SK-MEL-5 (cell line): ENCODE measurements around the gene IQCB1. TPM values are rescaled to one million over a fixed set of nuclear protein-coding genes. Genes with fewer than 3 reads are reported as not detected.
"Not testable (repeated sequence)": the region's sequence is repeated elsewhere in the genome, so short reads cannot be mapped to it uniquely, and the experiment has no call there.

Experiments used
- DNase-seq: peaks from one replicate; pipeline ENCODE4 v3.0.0-alpha.2; 2016; ENCODE audit warnings: low read depth, low spot score
- in situ Hi-C: cut with HindIII; loops from 2 replicates; pipeline ENCODE4 v1.10.0; 2016; ENCODE audit warnings: low sequenced_read_pairs, high pct_unique_total_duplicates, low pct_unique_long_range_greater_than_20kb
- total RNA-seq: library from RNA; depleted of rRNA; stranded (reverse); fragments of >200 nt; shearing (Covaris generic); gene quantifications from 2 replicates; pipeline ENCODE4 v1.2.3, GENCODE V29; 2014

IQCB1 gene
- total RNA-seq, 1 experiment from 2014 or later = 13.9 TPM

DNA sequence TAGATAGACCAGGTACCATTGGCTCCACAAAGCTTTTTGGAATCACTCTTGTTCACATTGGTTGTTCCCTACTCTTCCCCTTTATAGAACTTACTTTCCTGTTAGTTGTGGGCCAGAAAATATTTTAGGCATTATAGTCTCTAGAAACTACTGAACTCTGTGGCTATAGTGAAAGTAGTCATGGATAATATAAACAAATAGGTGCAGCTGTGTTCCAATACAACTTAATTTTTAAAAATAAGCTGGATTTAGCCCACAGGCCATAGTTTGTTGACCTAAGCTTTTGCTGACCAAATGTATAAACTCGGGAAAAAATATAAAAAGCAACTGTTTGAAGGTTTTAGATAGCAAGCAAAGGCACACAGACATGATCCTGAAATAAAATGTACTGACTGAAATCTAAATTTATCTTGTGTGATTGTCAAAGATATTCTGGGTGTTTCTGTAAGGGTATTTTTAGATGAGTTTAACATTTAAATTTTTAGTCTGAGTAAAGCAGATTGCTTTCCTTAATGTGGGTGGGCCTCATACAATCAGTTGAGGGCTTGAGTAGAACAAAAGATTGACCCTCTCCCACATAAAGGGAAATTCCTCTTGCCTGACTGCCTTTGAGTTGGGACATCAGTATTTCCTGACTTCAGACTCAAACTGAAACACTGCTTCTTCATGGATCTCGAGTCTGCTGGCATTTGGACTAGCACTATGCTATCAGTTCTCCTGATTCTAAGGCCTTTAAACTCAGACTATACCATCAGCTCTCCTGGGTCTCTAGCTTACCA is 13.2 kb downstream of the IQCB1 start:
- in situ Hi-C loops = no loop called here
- DNase-seq = no peak

GRCh38 chr3:121819236-121819635 is 15.6 kb downstream of the IQCB1 start:
- no peak for DNase-seq
- in situ Hi-C loops = no loop called here

DNA sequence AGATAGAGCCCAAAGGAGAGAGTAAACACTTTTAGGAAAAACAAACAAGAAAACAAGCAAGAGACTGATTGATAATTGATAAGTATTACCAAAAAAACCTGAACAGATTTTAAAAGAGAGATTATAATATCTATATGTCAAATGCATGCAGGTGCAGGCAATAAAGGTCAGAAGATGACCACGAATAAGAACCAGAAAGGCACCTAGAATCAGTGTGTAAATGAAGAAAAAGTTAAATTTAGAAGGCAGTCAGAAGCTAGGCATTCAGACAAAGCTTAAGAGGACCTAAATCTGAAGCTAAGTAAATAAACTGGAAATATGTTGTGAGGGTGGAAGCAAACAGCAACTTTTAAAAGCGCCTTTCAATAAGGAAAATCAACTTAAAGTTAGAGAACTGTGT is 16.3 kb downstream of the IQCB1 start:
- no peak for DNase-seq
- in situ Hi-C loops = no loop called here

- in situ Hi-C loops = no loop called here
- no peak for DNase-seq
These were observed 17.1 kb downstream of the IQCB1 start for GRCh38 chr3:121817753-121818152.

GRCh38 chr3:121809249-121809648 is 25.6 kb downstream of the IQCB1 start:
- in situ Hi-C loops = no loop called here
- no peak for DNase-seq

- in situ Hi-C loops = no loop called here
These were observed 31.0 kb downstream of the IQCB1 start for GRCh38 chr3:121803771-121804320.

DNA sequence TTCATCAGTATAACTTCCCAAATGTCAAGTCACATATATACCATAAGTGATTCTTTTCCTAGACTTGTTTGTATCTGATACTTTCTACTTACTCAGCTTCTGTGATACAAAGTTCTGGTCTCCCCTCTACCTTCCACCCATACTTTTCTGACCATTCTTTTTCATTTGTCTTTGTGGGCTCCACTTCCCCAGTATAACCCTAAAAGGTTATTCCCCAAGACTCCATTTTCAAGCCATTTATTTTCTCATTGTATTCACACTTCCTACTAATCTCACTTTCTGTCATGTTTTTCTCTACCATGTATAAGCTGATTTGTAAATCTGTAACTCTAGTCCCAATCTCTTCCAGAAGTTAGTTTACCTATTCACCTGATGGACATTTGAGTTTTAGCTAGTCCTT is 34.0 kb downstream of the IQCB1 start:
- no peak for DNase-seq
- in situ Hi-C loops = no loop called here

More at GRCh38 chr3:121803771-121804320, 31.0 kb downstream of the IQCB1 start:
- no peak for DNase-seq

DNA sequence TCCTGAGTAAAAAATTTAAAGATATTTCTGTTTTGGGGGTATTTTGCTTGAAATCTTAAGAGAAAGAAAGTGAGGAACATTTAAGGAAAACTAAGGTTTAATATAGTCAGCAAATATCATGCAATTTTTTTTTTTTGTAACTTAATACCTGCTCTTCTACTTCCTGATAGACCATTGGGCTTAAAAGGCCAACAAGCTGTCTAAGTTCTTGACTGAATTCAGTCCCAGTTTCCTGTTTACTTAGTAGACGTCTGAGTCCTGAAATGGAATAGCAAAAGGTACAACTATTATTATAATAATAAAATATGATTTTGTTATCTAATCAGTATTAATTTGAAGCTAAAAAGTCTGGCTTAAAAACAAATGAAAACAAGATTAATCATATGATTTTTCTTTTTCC is 37.9 kb downstream of the IQCB1 start:
- DNase-seq = no peak
- in situ Hi-C loops = no loop called here

DNA sequence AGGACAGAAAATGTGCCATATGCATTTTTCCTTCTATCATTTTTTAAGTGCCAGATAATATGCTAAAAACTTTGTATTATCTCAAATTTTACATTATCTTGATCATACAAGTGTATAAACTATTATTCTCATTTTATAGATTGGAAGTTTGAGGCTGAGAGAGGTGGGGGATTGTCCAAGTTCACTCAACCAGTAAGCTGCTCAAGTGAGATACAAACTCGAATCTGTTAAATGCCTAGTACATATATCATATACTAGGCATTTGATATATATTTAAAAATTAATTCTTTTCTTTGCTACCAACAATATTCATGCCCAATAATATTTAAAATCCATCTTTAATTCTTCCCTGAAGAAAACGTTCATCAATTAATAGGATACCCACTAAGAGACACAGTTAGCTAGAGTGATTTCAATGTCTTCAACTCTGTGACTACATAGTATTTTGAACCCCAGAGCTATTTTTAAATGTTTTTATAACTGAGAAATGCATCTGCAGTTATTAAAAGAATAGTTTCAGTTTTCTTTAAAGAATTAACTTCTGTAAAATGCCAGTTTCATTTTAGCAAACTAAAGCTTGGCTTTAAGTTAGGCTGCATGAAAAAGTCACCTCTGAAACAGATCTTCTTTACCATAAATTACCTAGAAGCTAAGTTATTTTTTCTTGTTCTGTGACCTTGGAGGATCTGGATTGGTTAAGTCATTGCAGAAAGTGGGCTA is 40.4 kb downstream of the IQCB1 start:
- in situ Hi-C loops = no loop called here

GRCh38 chr3:121793078-121793477 is 41.8 kb downstream of the IQCB1 start:
- in situ Hi-C loops = no loop called here

More for the DNA sequence above, 40.4 kb downstream of the IQCB1 start:
- no peak for DNase-seq

DNA sequence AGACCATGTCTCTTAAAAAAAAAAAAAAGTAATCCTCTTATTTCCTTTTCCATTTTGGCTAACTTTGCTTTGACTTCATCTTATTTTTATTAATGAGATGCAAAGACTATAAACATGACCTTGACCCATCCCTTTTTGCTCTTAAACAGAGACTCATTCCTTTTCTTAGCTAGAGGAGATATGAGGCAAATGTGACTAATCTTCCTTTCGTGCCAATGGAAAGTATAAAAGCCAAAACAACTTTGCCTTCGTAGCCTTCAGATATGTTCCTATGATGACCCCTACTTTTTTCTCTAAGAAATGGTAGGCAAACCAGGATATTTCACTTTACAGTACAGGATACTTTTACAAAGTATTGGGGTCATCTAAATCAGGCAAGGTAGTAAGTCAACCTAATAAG is 48.4 kb downstream of the IQCB1 start:
- no peak for DNase-seq

More at GRCh38 chr3:121793078-121793477, 41.8 kb downstream of the IQCB1 start:
- no peak for DNase-seq

DNA sequence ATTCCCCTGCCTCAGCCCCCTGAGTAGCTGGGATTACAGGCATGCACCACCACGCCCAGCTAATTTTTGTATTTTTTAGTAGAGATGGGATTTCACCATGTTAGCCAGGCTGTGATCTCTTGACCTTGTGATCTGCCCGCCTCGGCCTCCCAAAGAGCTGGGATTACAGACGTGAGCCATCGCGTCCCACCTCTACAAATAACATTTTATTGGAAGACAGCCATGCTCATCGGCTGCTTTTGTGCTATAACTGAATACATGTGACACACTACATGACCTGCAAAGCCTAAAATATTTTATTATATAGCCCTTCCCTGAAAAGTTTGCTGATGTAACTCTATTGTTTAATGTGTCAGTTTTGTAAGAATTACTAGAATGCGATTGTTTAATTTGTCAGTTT is 52.1 kb downstream of the IQCB1 start:
- DNase-seq, in situ Hi-C loops: not testable (repeated sequence)

More for the DNA sequence above, 48.4 kb downstream of the IQCB1 start:
- in situ Hi-C loops = no loop called here

DNA sequence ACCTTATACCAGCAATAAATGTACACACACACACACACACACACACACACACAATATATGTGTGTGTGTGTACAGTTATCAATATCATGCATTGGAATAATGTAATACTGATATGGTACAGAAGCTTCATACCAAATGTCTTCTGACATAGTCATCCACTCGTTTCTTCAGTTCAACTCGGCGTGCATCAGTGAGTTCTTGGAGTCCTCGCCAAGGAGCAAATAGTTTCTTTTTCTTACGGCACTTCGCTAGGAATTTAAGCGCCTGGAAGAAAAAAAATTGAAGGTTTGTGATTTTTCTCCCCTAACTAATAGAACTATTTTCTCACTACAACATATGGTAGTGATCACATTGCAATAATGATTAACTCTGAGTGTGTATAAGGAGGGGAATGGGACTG is 53.2 kb downstream of the IQCB1 start:
- in situ Hi-C loops = no loop called here
- no peak for DNase-seq

DNA sequence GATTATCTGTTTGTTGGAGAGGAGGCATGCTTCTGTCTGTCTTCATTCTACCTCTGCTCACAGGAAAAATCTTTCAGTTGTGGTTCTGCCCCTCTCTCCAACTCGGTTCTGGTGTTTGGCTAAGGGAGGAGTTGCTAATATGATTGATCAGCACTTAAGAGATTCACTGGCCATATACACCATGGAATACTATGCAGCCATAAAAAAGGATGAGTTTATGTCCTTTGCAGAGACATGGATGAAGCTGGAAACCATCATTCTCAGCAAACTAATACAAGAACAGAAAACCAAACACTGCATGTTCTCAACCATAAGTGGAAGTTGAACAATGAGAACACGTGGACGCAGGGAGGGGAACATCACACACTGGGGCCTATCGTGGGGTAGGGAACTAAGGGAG is 59.8 kb downstream of the IQCB1 start:
- DNase-seq, in situ Hi-C loops: not testable (repeated sequence)

DNA sequence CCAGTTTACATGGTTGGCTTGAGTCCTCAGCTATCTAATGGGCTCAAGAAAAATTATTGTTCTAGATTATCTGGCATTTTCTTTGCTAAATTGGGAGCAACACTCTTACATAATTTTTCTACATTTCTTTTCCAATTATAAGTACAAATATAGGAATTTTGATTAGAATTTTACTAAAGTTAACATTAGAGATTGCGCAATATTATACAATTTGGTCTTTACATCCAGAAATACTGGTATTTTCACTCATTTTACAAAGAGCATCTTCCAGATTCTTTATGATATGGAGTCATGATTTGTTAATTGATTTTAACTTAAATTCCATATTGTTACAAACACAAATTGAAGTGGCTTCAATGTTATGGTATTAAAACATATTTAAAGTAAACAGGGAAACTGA is 65.6 kb downstream of the IQCB1 start:
- in situ Hi-C loops = no loop called here

GRCh38 chr3:121768452-121768851 is 66.4 kb downstream of the IQCB1 start:
- no peak for DNase-seq

More for the DNA sequence above, 65.6 kb downstream of the IQCB1 start:
- no peak for DNase-seq

DNA sequence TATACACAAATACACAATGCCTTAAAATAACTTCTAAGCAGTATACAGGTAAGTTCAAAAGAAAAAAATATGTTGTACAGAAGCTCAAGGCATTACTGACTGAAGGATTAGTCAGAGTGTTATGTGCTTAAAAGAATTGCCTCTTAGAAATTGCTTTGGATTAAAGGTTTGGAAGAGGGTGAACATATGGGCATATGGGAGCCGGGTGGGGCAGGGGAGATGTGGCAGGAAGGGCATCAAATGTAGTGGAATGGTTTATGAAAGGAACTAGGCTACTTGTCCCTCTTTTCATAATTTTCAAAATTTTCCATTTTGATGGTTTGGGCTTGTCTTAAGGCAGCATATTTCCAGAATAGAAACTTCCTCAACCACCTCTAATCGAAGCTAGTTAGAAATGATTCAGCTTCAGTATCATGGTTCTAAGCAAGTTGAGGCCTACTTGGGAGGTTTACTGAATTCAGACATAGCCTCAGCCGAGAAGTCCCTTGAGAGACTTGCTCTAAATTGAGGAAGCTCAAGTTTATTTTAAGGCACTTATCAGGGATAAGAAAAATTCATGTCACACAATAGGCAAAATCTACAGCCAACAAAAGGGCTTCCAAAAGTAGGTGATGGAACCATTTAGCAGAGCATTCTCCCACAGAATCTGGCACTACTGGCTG is 75.2 kb downstream of the IQCB1 start:
- DNase-seq = no peak
- in situ Hi-C loops = no loop called here

More at GRCh38 chr3:121768452-121768851, 66.4 kb downstream of the IQCB1 start:
- in situ Hi-C loops = no loop called here
